Measurements from ENCODE around the gene NFU1. TPM values are rescaled to one million over a fixed set of nuclear protein-coding genes. Genes with fewer than 3 reads are reported as not detected.

The NFU1 gene
- polyA plus RNA-seq, 1 donor (not counting 4 experiments of a cell fraction or from before 2014, with no cell fraction given) = 53.7 TPM

- FAIRE-seq = no peak
- no peak for DNase-seq (ENCODE audit: low read depth, low spot score)
- H2AFZ ChIP-seq (ENCODE audit: control insufficient read depth, low read length) = no peak overlapping the region
- H3K9me3 ChIP-seq (ENCODE audit: control insufficient read depth, low read depth, low read length) = no peaks in the 10 kb centered on the region
- peaks cover 13 to 35% of the 10 kb centered on the region in 2 experiments for H3K36me3 ChIP-seq (ENCODE audit: control insufficient read depth in 2 of 2, extremely low read depth in 1 of 2, insufficient read depth in 2 of 2, low read length in 2 of 2)
- TF ChIP-seq, protein P1, sequence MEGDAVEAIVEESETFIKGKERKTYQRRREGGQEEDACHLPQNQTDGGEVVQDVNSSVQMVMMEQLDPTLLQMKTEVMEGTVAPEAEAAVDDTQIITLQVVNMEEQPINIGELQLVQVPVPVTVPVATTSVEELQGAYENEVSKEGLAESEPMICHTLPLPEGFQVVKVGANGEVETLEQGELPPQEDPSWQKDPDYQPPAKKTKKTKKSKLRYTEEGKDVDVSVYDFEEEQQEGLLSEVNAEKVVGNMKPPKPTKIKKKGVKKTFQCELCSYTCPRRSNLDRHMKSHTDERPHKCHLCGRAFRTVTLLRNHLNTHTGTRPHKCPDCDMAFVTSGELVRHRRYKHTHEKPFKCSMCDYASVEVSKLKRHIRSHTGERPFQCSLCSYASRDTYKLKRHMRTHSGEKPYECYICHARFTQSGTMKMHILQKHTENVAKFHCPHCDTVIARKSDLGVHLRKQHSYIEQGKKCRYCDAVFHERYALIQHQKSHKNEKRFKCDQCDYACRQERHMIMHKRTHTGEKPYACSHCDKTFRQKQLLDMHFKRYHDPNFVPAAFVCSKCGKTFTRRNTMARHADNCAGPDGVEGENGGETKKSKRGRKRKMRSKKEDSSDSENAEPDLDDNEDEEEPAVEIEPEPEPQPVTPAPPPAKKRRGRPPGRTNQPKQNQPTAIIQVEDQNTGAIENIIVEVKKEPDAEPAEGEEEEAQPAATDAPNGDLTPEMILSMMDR (optimal IDR thresholded peaks at IDR 0.05 in 1 of 3, IDR thresholded peaks at IDR 0.05 in 1 of 3, conservative IDR thresholded peaks at IDR 0.05 in 1 of 3; ENCODE audit: extremely low read depth in 1 of 3, insufficient read depth in 2 of 3, low read length in 3 of 3) = no peak
- TF ChIP-seq EZH2 (IDR thresholded peaks at IDR 0.05; ENCODE audit: low read length) = no peak
- H3K9me1 ChIP-seq (ENCODE audit: control insufficient read depth, extremely low read depth, insufficient read depth, low read length) = no peaks in the 10 kb centered on the region
- no peak overlapping the region for H3K4me2 ChIP-seq (ENCODE audit: control insufficient read depth, extremely low read depth, insufficient read depth, low read depth, low read length)
- H4K20me1 ChIP-seq (ENCODE audit: control insufficient read depth, extremely low read depth, insufficient read depth, low read length) = peaks cover 4% of the 10 kb centered on the region
- no peaks in the 10 kb centered on the region for H3K4me1 ChIP-seq (ENCODE audit: control insufficient read depth, extremely low read depth, insufficient read depth, low read length)
- no peak overlapping the region for H3K9ac ChIP-seq (ENCODE audit: control insufficient read depth, extremely low read depth, insufficient read depth, low read length)
- dilution Hi-C loops (cut with MboI; ENCODE audit: extremely low pct_ligation_motif_present, low sequenced_read_pairs) = no loop called here
- H3K79me2 ChIP-seq (ENCODE audit: control insufficient read depth, insufficient read depth, low read length) = peaks cover 21% of the 10 kb centered on the region
- H3K27ac ChIP-seq (ENCODE audit: control insufficient read depth, insufficient read depth, low read length) = no peak overlapping the region
- no peaks in the 10 kb centered on the region for H3K27me3 ChIP-seq (ENCODE audit: control insufficient read depth, extremely low read depth, insufficient read depth, low read length)
- H3K4me3 ChIP-seq (ENCODE audit: control insufficient read depth in 2 of 3, extremely low read depth in 1 of 3, insufficient read depth in 2 of 3, low read depth in 1 of 3, low read length in 3 of 3) = no peak overlapping the region
Observed at GRCh38 chr2:69372767-69373166, 64.5 kb downstream of the NFU1 start.

DNA sequence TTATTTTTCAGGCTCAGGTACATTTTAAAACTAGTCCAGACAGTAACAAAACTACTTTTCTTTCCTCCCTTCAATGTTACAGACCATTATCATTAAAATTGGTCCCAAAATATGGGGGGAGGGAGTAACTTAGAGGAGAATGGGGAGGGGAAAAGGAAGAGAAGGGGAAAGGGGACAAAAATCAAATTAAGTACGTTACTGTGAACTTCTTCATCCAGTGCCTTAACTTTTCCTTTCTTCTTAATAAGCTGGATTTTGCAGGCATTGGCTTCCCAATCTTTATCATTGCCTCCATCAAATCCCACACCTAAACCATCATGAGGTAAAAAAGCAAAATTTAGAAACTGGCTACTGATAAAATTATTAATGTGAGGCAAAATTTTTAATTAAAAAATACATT is 67.4 kb downstream of the NFU1 start:
- H2AFZ ChIP-seq (ENCODE audit: control insufficient read depth, low read length) = no peak overlapping the region
- no peak overlapping the region for H3K9ac ChIP-seq (ENCODE audit: control insufficient read depth, extremely low read depth, insufficient read depth, low read length)
- dilution Hi-C loops (cut with MboI; ENCODE audit: extremely low pct_ligation_motif_present, low sequenced_read_pairs) = no loop called here
- H3K9me3 ChIP-seq (ENCODE audit: control insufficient read depth, low read depth, low read length) = no peaks in the 10 kb centered on the region
- no peaks in the 10 kb centered on the region for H3K9me1 ChIP-seq (ENCODE audit: control insufficient read depth, extremely low read depth, insufficient read depth, low read length)
- FAIRE-seq (no peak), DNase-seq (ENCODE audit: low read depth, low spot score) (no peak)
- H3K27me3 ChIP-seq (ENCODE audit: control insufficient read depth, extremely low read depth, insufficient read depth, low read length) = no peaks in the 10 kb centered on the region
- H3K4me2 ChIP-seq (ENCODE audit: control insufficient read depth, extremely low read depth, insufficient read depth, low read depth, low read length) = no peak overlapping the region
- H3K27ac ChIP-seq (ENCODE audit: control insufficient read depth, insufficient read depth, low read length) = no peak overlapping the region
- peaks cover 15 to 46% of the 10 kb centered on the region in 2 experiments for H3K36me3 ChIP-seq (ENCODE audit: control insufficient read depth in 2 of 2, extremely low read depth in 1 of 2, insufficient read depth in 2 of 2, low read length in 2 of 2)
- no peak overlapping the region for H3K4me3 ChIP-seq (ENCODE audit: control insufficient read depth in 2 of 3, extremely low read depth in 1 of 3, insufficient read depth in 2 of 3, low read depth in 1 of 3, low read length in 3 of 3)
- H4K20me1 ChIP-seq (ENCODE audit: control insufficient read depth, extremely low read depth, insufficient read depth, low read length) = peaks cover under 1% of the 10 kb centered on the region
- peaks cover 2% of the 10 kb centered on the region for H3K79me2 ChIP-seq (ENCODE audit: control insufficient read depth, insufficient read depth, low read length)
- TF ChIP-seq, protein P1 (optimal IDR thresholded peaks at IDR 0.05 in 1 of 3, IDR thresholded peaks at IDR 0.05 in 1 of 3, conservative IDR thresholded peaks at IDR 0.05 in 1 of 3; ENCODE audit: extremely low read depth in 1 of 3, insufficient read depth in 2 of 3, low read length in 3 of 3) = no peak
- no peak for TF ChIP-seq EZH2 (IDR thresholded peaks at IDR 0.05; ENCODE audit: low read length)
- no peaks in the 10 kb centered on the region for H3K4me1 ChIP-seq (ENCODE audit: control insufficient read depth, extremely low read depth, insufficient read depth, low read length)
